OCI-LY3 (cell line): Measurements from ENCODE around the gene DGAT2.

Experiments used
- H2AFZ ChIP-seq: fragments of 200-600, 300-600 bp; shearing (Covaris generic); 2 replicates; pipeline ENCODE4 v1.6.0; 2014; ENCODE audit warnings: antibody characterized with exemption, low read depth, low read length
- H3K27ac ChIP-seq: fragments of 200-600, 300-600 bp; sonication (generic); 2 replicates; pipeline ENCODE4 v1.5.1; 2014; ENCODE audit warnings: mild to moderate bottlenecking, low read length, moderate library complexity, mixed read lengths
- H3K27me3 ChIP-seq: fragments of 200-600, 300-600 bp; sonication (generic); 2 replicates; pipeline ENCODE4 v1.6.1; 2014; ENCODE audit warnings: low read depth, low read length, mixed read lengths
- H3K36me3 ChIP-seq: fragments of 200-600, 300-600 bp; sonication (generic); replicated peaks from 2 replicates; pipeline ENCODE3; 2014; ENCODE audit warnings: low read depth, low read length, mixed read lengths
- H3K4me1 ChIP-seq: fragments of 300-600, 200-600 bp; sonication (generic); 2 replicates; pipeline ENCODE4 v1.6.1; 2014; ENCODE audit warnings: low read length, mixed read lengths
- H3K4me2 ChIP-seq: fragments of 200-600, 300-600 bp; sonication (generic); 2 replicates; pipeline ENCODE4 v1.6.1; 2014; ENCODE audit warnings: low read length, mixed read lengths
- H3K4me3 ChIP-seq: fragments of 300-600, 200-600 bp; sonication (generic); 2 replicates; pipeline ENCODE4 v1.5.1; 2014; ENCODE audit warnings: antibody characterized with exemption, mild to moderate bottlenecking, low read length, moderate library complexity
- H3K79me2 ChIP-seq: fragments of 300-600, 200-600 bp; shearing (Covaris generic); 2 replicates; pipeline ENCODE4 v1.6.1; 2014; ENCODE audit warnings: mild to moderate bottlenecking, low read length, mixed read lengths
- H3K9ac ChIP-seq: fragments of 300-600, 200-600 bp; shearing (Covaris generic); 2 replicates; pipeline ENCODE4 v1.6.0; 2014; ENCODE audit warnings: mild to moderate bottlenecking, low read length, moderate library complexity
- H3K9me3 ChIP-seq: fragments of 200-600, 300-600 bp; shearing (Covaris generic); 2 replicates; pipeline ENCODE4 v1.6.1; 2014; ENCODE audit warnings: low read length, mixed read lengths; ENCODE audit not compliant: insufficient read depth
- H4K20me1 ChIP-seq: fragments of 200-600, 300-600 bp; sonication (generic); 2 replicates; pipeline ENCODE4 v1.6.1; 2016; ENCODE audit warnings: low read length, mixed read lengths; ENCODE audit not compliant: insufficient read depth
- CTCF ChIP-seq: fragments of 200-600, 300-600 bp; sonication (generic); IDR thresholded peaks from 2 replicates; pipeline ENCODE4 v1.5.1; 2014; ENCODE audit warnings: antibody characterized with exemption, low read length, low read depth
- EZH2phosphoT487 ChIP-seq: fragments of 200-600 bp; shearing (Covaris generic); IDR thresholded peaks from 2 replicates; pipeline ENCODE4 v1.6.1; 2018; ENCODE audit warnings: antibody characterized with exemption, mixed run types, low read depth

Gene DGAT2

DNA sequence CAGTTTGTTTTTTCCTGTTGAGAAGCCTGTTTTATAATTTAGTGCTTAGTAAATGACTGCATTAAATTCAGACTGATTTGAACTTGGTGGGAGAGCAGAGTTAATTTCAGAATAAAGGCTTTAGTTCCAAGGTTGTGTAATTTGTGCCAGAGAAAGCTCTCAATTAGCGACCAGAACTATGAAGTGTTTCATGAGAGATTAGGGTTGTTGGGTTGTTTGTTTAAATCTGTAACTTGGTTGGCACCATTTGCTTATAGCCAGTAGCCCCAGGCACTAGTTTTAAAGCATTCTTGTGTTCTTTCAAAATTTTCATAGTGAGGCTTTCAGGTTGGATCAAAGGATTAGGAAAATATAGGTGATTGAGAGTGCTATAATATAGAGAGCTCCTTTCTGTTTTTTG is 71.9 kb downstream of the DGAT2 start:
- Histone ChIP-seq H3K4me1 (peaks cover 23% of the 10 kb centered on the region), H3K4me3 (no peak overlapping the region)

GRCh38 chr11:75841739-75842138 is 73.2 kb downstream of the DGAT2 start:
- Histone ChIP-seq H3K27me3 (no peaks in the 10 kb centered on the region), H2AFZ (no peak overlapping the region), H3K9me3 (no peaks in the 10 kb centered on the region), H3K4me2 (no peak overlapping the region), H4K20me1 (peaks cover 87% of the 10 kb centered on the region), H3K4me3 (no peak overlapping the region), H3K27ac (no peak overlapping the region), H3K9ac (no peak overlapping the region), H3K79me2 (peaks cover 100% of the 10 kb centered on the region), H3K36me3 (peaks cover 37% of the 10 kb centered on the region), H3K4me1 (peaks cover 11% of the 10 kb centered on the region)
- TF ChIP-seq CTCF = no peak
- no peak for TF ChIP-seq EZH2phosphoT487

More for the DNA sequence above, 71.9 kb downstream of the DGAT2 start:
- TF ChIP-seq EZH2phosphoT487 (no peak), CTCF (no peak)
- H4K20me1 ChIP-seq = peaks cover 87% of the 10 kb centered on the region
- H3K9me3 ChIP-seq = no peaks in the 10 kb centered on the region
- peaks cover 100% of the 10 kb centered on the region for H3K79me2 ChIP-seq
- no peak overlapping the region for H3K4me2 ChIP-seq
- no peaks in the 10 kb centered on the region for H3K27me3 ChIP-seq
- no peak overlapping the region for H3K27ac ChIP-seq
- no peak overlapping the region for H2AFZ ChIP-seq
- H3K36me3 ChIP-seq = peaks cover 30% of the 10 kb centered on the region
- no peak overlapping the region for H3K9ac ChIP-seq

- peaks cover 89% of the 10 kb centered on the region for H4K20me1 ChIP-seq
- H3K79me2 ChIP-seq = peaks cover 100% of the 10 kb centered on the region
- TF ChIP-seq CTCF (no peak), EZH2phosphoT487 (no peak)
- H2AFZ ChIP-seq = no peak overlapping the region
- no peaks in the 10 kb centered on the region for H3K9me3 ChIP-seq
- H3K36me3 ChIP-seq = peaks cover 30% of the 10 kb centered on the region
- no peak overlapping the region for H3K4me3 ChIP-seq
- no peak overlapping the region for H3K4me2 ChIP-seq
- no peaks in the 10 kb centered on the region for H3K4me1 ChIP-seq
- H3K27me3 ChIP-seq = no peaks in the 10 kb centered on the region
- no peak overlapping the region for H3K27ac ChIP-seq
- H3K9ac ChIP-seq = no peak overlapping the region
Measured at GRCh38 chr11:75845324-75845723, 76.7 kb downstream of the DGAT2 start.

GRCh38 chr11:75849894-75850293 is 81.3 kb downstream of the DGAT2 start:
- Histone ChIP-seq H3K9ac (no peak overlapping the region), H3K9me3 (no peaks in the 10 kb centered on the region), H3K27me3 (no peaks in the 10 kb centered on the region), H3K4me1 (no peaks in the 10 kb centered on the region), H3K4me3 (no peak overlapping the region), H3K79me2 (peaks cover 92% of the 10 kb centered on the region), H3K27ac (no peak overlapping the region), H3K36me3 (peaks cover 32% of the 10 kb centered on the region), H2AFZ (no peak overlapping the region), H4K20me1 (peaks cover 77% of the 10 kb centered on the region), H3K4me2 (no peak overlapping the region)
- no peak for TF ChIP-seq EZH2phosphoT487
- no peak for TF ChIP-seq CTCF
